Neutrophil (primary cell): ENCODE results near the gene CHRNA7.

Experiments
- H3K27ac ChIP-seq: fragments of 200-600 bp; sonication (generic); 2 replicates; pipeline ENCODE4 v1.5.1; 2016; ENCODE audit warnings: mild to moderate bottlenecking, moderate library complexity
- H3K27me3 ChIP-seq: fragments of 200-600 bp; sonication (generic); 2 replicates; pipeline ENCODE4 v1.6.0; 2016; ENCODE audit warnings: mild to moderate bottlenecking
- H3K36me3 ChIP-seq: fragments of 200-600 bp; sonication (generic); 2 replicates; pipeline ENCODE4 v1.5.1; 2017
- H3K4me1 ChIP-seq, 2 experiments: fragments of 200-600 bp in 1 of 2; sonication (generic) in 1 of 2; 1 replicate in 1 of 2; 2 replicates in 1 of 2; pipeline versions ENCODE4 v1.5.1 to v1.6.1; 2013 to 2016; ENCODE audit warnings: low read depth in 1 of 2, low read length in 1 of 2, mild to moderate bottlenecking in 1 of 2, moderate library complexity in 1 of 2; ENCODE audit not compliant: control insufficient read depth in 1 of 2, insufficient read depth in 1 of 2
- H3K4me3 ChIP-seq, 2 experiments: fragments of 200-600 bp in 1 of 2; sonication (generic) in 1 of 2; 1 replicate in 1 of 2; 2 replicates in 1 of 2; pipeline ENCODE4 v1.5.1; 2013 to 2016; ENCODE audit warnings: low read depth in 1 of 2, low read length in 1 of 2, mild to moderate bottlenecking in 1 of 2, moderate library complexity in 1 of 2
- H3K9me3 ChIP-seq: fragments of 200-600 bp; sonication (generic); 2 replicates; pipeline ENCODE4 v1.5.1; 2016
- TF ChIP-seq, protein P1 (sequence below): fragments of 200-600 bp; sonication (generic); IDR thresholded peaks from 2 replicates; pipeline ENCODE4 v1.5.1; 2016; ENCODE audit warnings: antibody characterized with exemption

CHRNA7 gene

DNA sequence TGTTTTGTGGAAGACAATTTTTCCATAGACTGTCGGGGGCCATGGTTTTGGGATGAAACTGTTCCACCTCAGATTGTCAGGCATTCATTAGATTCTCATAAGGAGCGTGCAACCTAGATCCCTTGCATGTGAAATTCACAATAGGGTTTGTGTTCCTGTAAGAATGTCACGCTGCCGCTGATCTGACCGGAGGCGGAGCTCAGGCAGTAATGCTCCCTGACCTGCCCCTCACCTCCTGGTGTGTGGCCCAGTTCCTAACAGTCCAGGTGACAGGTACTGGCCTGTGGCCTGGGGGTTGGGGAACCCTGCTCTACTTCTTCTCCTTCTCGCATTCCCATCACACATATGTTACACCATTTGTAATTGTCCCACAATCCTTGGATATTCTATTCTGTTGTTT lies 11.0 kb downstream of the CHRNA7 start:
- no peak overlapping the region for H3K4me3 ChIP-seq
- TF ChIP-seq, protein P1, sequence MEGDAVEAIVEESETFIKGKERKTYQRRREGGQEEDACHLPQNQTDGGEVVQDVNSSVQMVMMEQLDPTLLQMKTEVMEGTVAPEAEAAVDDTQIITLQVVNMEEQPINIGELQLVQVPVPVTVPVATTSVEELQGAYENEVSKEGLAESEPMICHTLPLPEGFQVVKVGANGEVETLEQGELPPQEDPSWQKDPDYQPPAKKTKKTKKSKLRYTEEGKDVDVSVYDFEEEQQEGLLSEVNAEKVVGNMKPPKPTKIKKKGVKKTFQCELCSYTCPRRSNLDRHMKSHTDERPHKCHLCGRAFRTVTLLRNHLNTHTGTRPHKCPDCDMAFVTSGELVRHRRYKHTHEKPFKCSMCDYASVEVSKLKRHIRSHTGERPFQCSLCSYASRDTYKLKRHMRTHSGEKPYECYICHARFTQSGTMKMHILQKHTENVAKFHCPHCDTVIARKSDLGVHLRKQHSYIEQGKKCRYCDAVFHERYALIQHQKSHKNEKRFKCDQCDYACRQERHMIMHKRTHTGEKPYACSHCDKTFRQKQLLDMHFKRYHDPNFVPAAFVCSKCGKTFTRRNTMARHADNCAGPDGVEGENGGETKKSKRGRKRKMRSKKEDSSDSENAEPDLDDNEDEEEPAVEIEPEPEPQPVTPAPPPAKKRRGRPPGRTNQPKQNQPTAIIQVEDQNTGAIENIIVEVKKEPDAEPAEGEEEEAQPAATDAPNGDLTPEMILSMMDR = no peak
- H3K4me1 ChIP-seq = no peaks in the 10 kb centered on the region
- H3K36me3 ChIP-seq = no peaks in the 10 kb centered on the region
- peaks cover 4% of the 10 kb centered on the region for H3K27me3 ChIP-seq
- no peak overlapping the region for H3K27ac ChIP-seq
- no peaks in the 10 kb centered on the region for H3K9me3 ChIP-seq

DNA sequence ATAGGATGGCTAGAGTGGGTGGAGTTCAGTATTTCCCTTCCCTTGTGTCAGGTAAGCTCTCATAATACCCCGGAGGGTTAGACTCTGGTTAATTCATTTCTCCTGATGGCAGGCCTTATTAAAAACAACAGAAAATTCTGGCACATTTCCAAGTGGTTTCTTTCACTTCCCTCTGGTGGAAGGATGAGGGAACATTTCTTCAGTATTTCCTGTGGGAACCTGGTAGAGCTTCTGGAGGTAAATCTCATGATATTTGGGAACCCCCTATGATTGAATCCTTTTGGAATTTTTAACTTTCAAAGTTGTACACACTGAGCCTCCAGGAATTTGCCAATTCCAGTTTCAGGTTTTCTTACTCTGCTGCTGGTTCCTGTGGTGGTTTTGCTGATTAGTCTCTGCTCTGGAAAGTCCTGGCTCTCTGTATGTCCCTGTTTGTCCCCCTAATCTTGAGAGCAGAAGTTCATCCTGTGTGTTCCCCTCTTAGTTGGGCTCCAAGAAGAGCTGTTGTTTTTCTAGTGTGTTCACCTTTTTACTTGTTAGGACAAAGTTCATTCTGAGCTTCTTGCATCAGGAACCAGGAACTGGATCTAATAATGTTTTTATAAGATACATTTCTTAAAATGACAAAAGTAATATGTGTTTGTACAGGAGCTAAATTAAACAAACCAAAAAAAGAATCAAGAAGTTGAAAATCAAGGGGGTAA lies 12.1 kb downstream of the CHRNA7 start:
- Histone ChIP-seq H3K9me3 (no peaks in the 10 kb centered on the region), H3K27me3 (peaks cover 4% of the 10 kb centered on the region), H3K36me3 (no peaks in the 10 kb centered on the region), H3K27ac (no peak overlapping the region), H3K4me3 (no peak overlapping the region), H3K4me1 (no peaks in the 10 kb centered on the region)
- TF ChIP-seq, protein P1 = no peak

DNA sequence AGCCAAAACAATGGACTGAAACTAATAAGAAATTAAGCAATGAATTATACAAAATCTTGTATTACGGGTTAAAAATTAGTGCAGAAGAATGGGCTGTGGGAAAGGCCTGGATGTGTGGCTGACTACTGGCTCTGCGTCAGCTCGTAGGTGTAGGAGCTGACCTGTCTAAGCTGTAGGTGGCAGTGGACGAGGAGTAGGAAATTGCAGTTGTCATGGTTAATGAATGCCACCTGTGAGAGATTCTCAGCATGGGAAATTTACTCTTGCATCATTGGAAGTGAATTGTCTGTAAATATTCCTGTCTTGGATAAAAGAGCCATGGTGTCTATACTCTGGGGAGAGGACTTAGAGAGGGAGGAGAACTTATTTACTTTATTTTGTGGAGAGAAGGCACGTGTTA lies 23.4 kb downstream of the CHRNA7 start:
- Histone ChIP-seq H3K9me3 (no peaks in the 10 kb centered on the region), H3K27ac (no peak overlapping the region), H3K4me3 (no peak overlapping the region), H3K27me3 (no peaks in the 10 kb centered on the region), H3K36me3 (no peaks in the 10 kb centered on the region), H3K4me1 (no peaks in the 10 kb centered on the region)
- TF ChIP-seq, protein P1 = no peak

DNA sequence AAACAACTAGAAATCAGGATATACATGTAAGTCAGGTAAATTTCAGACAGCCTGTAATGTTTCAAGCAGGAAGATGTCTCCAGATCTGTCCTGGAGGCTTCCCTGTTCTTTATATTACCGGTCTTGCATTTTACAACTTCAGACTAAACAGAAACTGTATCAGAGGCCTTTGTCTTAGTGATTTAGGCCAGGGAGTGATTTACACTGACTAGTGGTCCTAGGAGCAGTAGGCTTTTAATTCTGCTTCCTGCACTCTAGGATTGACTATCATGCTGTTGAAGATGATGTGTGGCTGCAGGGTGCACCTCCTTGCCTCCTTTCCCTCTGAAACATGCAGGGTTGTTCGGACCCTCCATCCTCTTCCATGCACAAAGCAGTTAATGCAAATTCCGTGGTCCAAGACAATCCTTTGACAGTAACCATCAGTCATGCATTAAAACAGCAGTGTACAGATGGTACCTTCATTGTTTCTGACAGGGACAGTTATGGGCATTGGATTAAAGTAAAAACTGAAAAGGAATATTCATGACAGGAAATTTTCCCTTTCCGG lies 27.6 kb downstream of the CHRNA7 start:
- H3K4me1 ChIP-seq = no peaks in the 10 kb centered on the region
- H3K36me3 ChIP-seq = no peaks in the 10 kb centered on the region
- no peak overlapping the region for H3K4me3 ChIP-seq
- TF ChIP-seq, protein P1 = no peak
- no peak overlapping the region for H3K27ac ChIP-seq
- H3K9me3 ChIP-seq = no peaks in the 10 kb centered on the region
- H3K27me3 ChIP-seq = no peaks in the 10 kb centered on the region

DNA sequence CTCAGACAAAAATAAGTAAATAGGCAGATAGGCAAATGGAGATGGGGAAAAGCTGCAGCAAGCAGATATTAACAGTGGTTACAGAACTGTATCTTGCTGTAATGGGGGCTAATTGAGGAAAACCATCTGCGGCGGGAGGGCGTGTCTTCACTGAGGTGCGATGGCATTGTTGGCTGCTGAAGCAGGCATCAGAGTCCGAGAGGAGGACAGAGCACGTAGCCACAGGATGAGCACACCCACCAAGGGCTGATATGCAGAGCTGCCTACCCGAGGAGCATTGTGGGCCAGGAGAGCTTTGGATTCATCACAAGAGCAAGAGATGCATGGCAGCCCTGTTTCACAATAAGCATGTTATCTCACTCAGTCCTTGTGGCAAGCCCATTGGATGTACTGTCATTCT lies 30.4 kb downstream of the CHRNA7 start:
- Histone ChIP-seq H3K27ac (no peak overlapping the region), H3K4me3 (no peak overlapping the region), H3K36me3 (no peaks in the 10 kb centered on the region), H3K4me1 (no peaks in the 10 kb centered on the region), H3K9me3 (no peaks in the 10 kb centered on the region), H3K27me3 (no peaks in the 10 kb centered on the region)
- TF ChIP-seq, protein P1 = no peak
